A549 (cell line): ENCODE measurements around the gene E2F1. TPM values are rescaled to one million over a fixed set of nuclear protein-coding genes. Genes with fewer than 3 reads are reported as not detected.

Experiments
- ATAC-seq, 2 experiments: fragments of 200-7000 bp in 1 of 2; fragments of >200 bp in 1 of 2; cut with Nextera tagmentation in 1 of 2; cut with Tn5 transposase in 1 of 2; 3 replicates each; pipeline versions ENCODE4 v1.8.0 to v1.9.1; 2018 to 2020; ENCODE audit warnings: mild to moderate bottlenecking in 1 of 2, moderate library complexity in 1 of 2
- CTCF ChIA-PET: fragments of 300-600 bp; sonication (Branson Sonifier 250); formaldehyde crosslinking; extraction: SDS; loops from one replicate; lab custom pipeline; 2021; ENCODE audit warnings: antibody characterized with exemption, inconsistent platforms; lab: Yijun Ruan, JAX
- POLR2A ChIA-PET: fragments of 350-600 bp; formaldehyde crosslinking; extraction: SDS; loops from one replicate; lab custom pipeline; 2021; ENCODE audit warnings: antibody characterized with exemption, inconsistent platforms; lab: Yijun Ruan, JAX
- DNase-seq, 2 experiments: peaks; one replicate each; pipeline versions ENCODE4 v3.0.0 to v3.0.0-alpha.2; 2011 to 2016; ENCODE audit warnings: low read depth in 1 of 2, low spot score in 1 of 2
- FAIRE-seq: peaks from 2 replicates; lab custom pipeline; 2011; peaks lifted over from hg19 to GRCh38; lab: Jason Lieb, UNC
- H3K27ac ChIP-seq, 2 experiments: fragments of >200 bp; sonication (Bioruptor Twin); formaldehyde crosslinking; 3 replicates each; pipeline ENCODE4 v1.5.1; 2016 to 2017
- H3K4me1 ChIP-seq: fragments of >200 bp; sonication (Bioruptor Twin); formaldehyde crosslinking; 3 replicates; pipeline ENCODE4 v1.6.1; 2016
- H3K4me2 ChIP-seq: fragments of >200 bp; sonication (Bioruptor Twin); formaldehyde crosslinking; 3 replicates; pipeline ENCODE4 v1.6.1; 2016
- H3K4me3 ChIP-seq: fragments of >200 bp; sonication (Bioruptor Twin); formaldehyde crosslinking; 3 replicates; pipeline ENCODE4 v1.5.1; 2016
- H3K9me3 ChIP-seq: fragments of >200 bp; sonication (Bioruptor Twin); formaldehyde crosslinking; 3 replicates; pipeline ENCODE4 v1.6.1; 2016
- CBX8 ChIP-seq: fragments of 200-600 bp; sonication (generic); IDR thresholded peaks from 2 replicates; pipeline ENCODE4 v1.6.1; 2016
- CEBPB ChIP-seq, 2 experiments: fragments of >200 bp in 1 of 2; sonication (Bioruptor Twin) in 1 of 2; formaldehyde crosslinking in 1 of 2; IDR thresholded peaks; 2 replicates each; pipeline ENCODE4 v1.6.1; 2012 to 2016
- CHD4 ChIP-seq: fragments of 200-600 bp; sonication (generic); IDR thresholded peaks from 2 replicates; pipeline ENCODE4 v1.6.1; 2016; ENCODE audit warnings: antibody characterized with exemption, mild to moderate bottlenecking, borderline replicate concordance
- ELK1 ChIP-seq: fragments of 150-350 bp; IDR thresholded peaks from 2 replicates; pipeline ENCODE4 v1.6.1; 2014; ENCODE audit warnings: low read depth, mild to moderate bottlenecking, low read length
- FOSB ChIP-seq: fragments of 250-450 bp; sonication (Bioruptor Pico); IDR thresholded peaks from 2 replicates; pipeline ENCODE4 v1.5.0; 2020; ENCODE audit warnings: mild to moderate bottlenecking, moderate library complexity
- FOXS1 ChIP-seq: fragments of 250-450 bp; sonication (Bioruptor Pico); IDR thresholded peaks from 2 replicates; pipeline ENCODE4 v1.5.0; 2020; ENCODE audit warnings: mild to moderate bottlenecking, moderate library complexity
- HDAC2 ChIP-seq: fragments of 200-600 bp; sonication (generic); IDR thresholded peaks from 2 replicates; pipeline ENCODE4 v1.6.1; 2016
- JUN ChIP-seq, 2 experiments: fragments of >200 bp; sonication (Bioruptor Twin); formaldehyde crosslinking; IDR thresholded peaks; 2 replicates in 1 of 2; 3 replicates in 1 of 2; pipeline ENCODE4 v1.6.1; 2016 to 2017
- JUNB ChIP-seq: fragments of >200 bp; sonication (Bioruptor Twin); formaldehyde crosslinking; IDR thresholded peaks from 2 replicates; pipeline ENCODE4 v1.6.1; 2016
- NR3C1 ChIP-seq: fragments of >200 bp; sonication (Bioruptor Twin); formaldehyde crosslinking; IDR thresholded peaks from 3 replicates; pipeline ENCODE4 v1.6.1; 2017
- PBX3 ChIP-seq: IDR thresholded peaks from 2 replicates; pipeline ENCODE4 v1.6.1; 2012
- RARB ChIP-seq: fragments of 250-450 bp; sonication (Bioruptor Pico); IDR thresholded peaks from 2 replicates; pipeline ENCODE4 v1.8.0; 2021; ENCODE audit warnings: mild to moderate bottlenecking, moderate library complexity
- REST ChIP-seq: fragments of 200-600 bp; sonication (generic); IDR thresholded peaks from 2 replicates; pipeline ENCODE4 v1.6.1; 2016; ENCODE audit warnings: antibody characterized with exemption, mild to moderate bottlenecking, moderate library complexity
- SMC3 ChIP-seq: fragments of >200 bp; sonication (Bioruptor Twin); formaldehyde crosslinking; IDR thresholded peaks from 3 replicates; pipeline ENCODE4 v1.6.1; 2018; ENCODE audit warnings: inconsistent platforms
- TFCP2L1 ChIP-seq: fragments of 250-450 bp; sonication (Bioruptor Pico); IDR thresholded peaks from 2 replicates; pipeline ENCODE4 v1.5.0; 2021; ENCODE audit warnings: mild to moderate bottlenecking
- USF2 ChIP-seq: fragments of 450-650 bp; IDR thresholded peaks from 2 replicates; pipeline ENCODE4 v1.6.1; 2014; ENCODE audit warnings: antibody characterized with exemption
- ZC3H11A ChIP-seq: fragments of 450-650 bp; IDR thresholded peaks from 2 replicates; pipeline ENCODE4 v1.6.1; 2014; ENCODE audit warnings: antibody characterized with exemption, mild to moderate bottlenecking
- ZFP36 ChIP-seq: fragments of 450-650 bp; IDR thresholded peaks from 2 replicates; pipeline ENCODE4 v1.6.1; 2014; ENCODE audit warnings: borderline replicate concordance; ENCODE audit not compliant: partially characterized antibody
- WGBS: methylation state at CpG from one replicate; pipeline ENCODE4 v1.1.6; 2017; ENCODE audit errors: missing lambda C conversion rate; 5-methylcytosine and 5-hydroxymethylcytosine counted together
- polyA plus RNA-seq, 4 experiments: library from polyadenylated mRNA; depleted of rRNA in 3 of 4; stranded (reverse); fragments of >200 nt; fragmentation: RNase III in 1 of 4; extraction: RNeasy Plus Mini Kit Qiagen cat#74134 plus additional on column Dnase treatment in 1 of 4; gene quantifications; 2 replicates in 3 of 4; 3 replicates in 1 of 4; pipeline ENCODE4 v1.2.3, GENCODE V29; 2011 to 2017

E2F1 gene
- polyA plus RNA-seq, 2 of the 4 experiments (the other 2 are of a cell fraction): 17.9 to 35.8 TPM

GRCh38 chr20:33713865-33714367 lies 27.7 kb upstream of the E2F1 start:
- POLR2A ChIA-PET: no interaction called here
- no peak for FAIRE-seq
- no peak overlapping the region for H3K4me3 ChIP-seq
- 80% methylated on average over 10 of the region's 10 CpGs for WGBS
- no peak overlapping the region for H3K4me2 ChIP-seq
- no peaks in the 10 kb centered on the region for H3K9me3 ChIP-seq
- no peak overlapping the region for H3K27ac ChIP-seq
- no peak for TF ChIP-seq PBX3
- no peak for TF ChIP-seq SMC3
- TF ChIP-seq RARB (CRISPR knock-in tag): no peak
- no peak for TF ChIP-seq HDAC2
- TF ChIP-seq FOSB (CRISPR knock-in tag): no peak
- no peak for TF ChIP-seq JUN (IDR thresholded peaks at IDR 0.05)
- TF ChIP-seq CHD4: no peak
- no peak for TF ChIP-seq USF2
- no peak for TF ChIP-seq FOXS1
- no peak for TF ChIP-seq TFCP2L1 (CRISPR knock-in tag)
- TF ChIP-seq ZC3H11A: no peak
- no peak for TF ChIP-seq CEBPB (IDR thresholded peaks at IDR 0.05)
- no peak for TF ChIP-seq CBX8
- no peak for TF ChIP-seq NR3C1
- TF ChIP-seq, all 56 proteins: peak for 0
- CTCF ChIA-PET: interaction anchor here (1.1 to 1.2 kb wide), 3 partner anchors 13 to 34 kb away, joined by 3 to 4 read pairs (median 3); no protein-coding TSS in a partner anchor
- DNase-seq: no peak
- H3K4me1 ChIP-seq: peaks cover 24% of the 10 kb centered on the region
- ATAC-seq: no peak

GRCh38 chr20:33711446-33711738 lies 25.2 kb upstream of the E2F1 start:
- Histone ChIP-seq H3K4me1 (peaks cover 24% of the 10 kb centered on the region), H3K4me2 (peak overlapping the region; percentile 42), H3K4me3 (no peak overlapping the region), H3K27ac (no peak overlapping the region), H3K9me3 (no peaks in the 10 kb centered on the region)
- TF ChIP-seq JUNB (no peak), ZFP36 (no peak), CEBPB (IDR thresholded peaks at IDR 0.05) (no peak), REST (no peak), ELK1 (no peak)
- POLR2A ChIA-PET: no interaction called here
- ATAC-seq (no peak), FAIRE-seq (no peak), DNase-seq (no peak)
- CTCF ChIA-PET: interaction anchor here (0.6 kb wide), 1 partner anchor 397 kb away, joined by 4 read pairs; no protein-coding TSS in a partner anchor
- 92% methylated on average over 1 of the region's 1 CpG for WGBS
